LNCAP (cell line): ENCODE measurements around the gene KRT6B.

Experiments used
- CTCF ChIP-seq: fragments of 450-650 bp; IDR thresholded peaks from 2 replicates; pipeline ENCODE4 v1.5.1; 2017; ENCODE audit warnings: mild to moderate bottlenecking

KRT6B gene

GRCh38 chr12:52455821-52456220 lies 3.9 kb upstream of the KRT6B start:
- no peak for TF ChIP-seq CTCF

GRCh38 chr12:52454411-52455201 lies 2.7 kb upstream of the KRT6B start:
- TF ChIP-seq CTCF: no peak

- no peak for TF ChIP-seq CTCF
Observed at GRCh38 chr12:52448228-52448627, 3.7 kb downstream of the KRT6B start.

GRCh38 chr12:52446367-52447045 lies 5.4 kb downstream of the KRT6B start:
- TF ChIP-seq CTCF: no peak

GRCh38 chr12:52445876-52446275 lies 6.1 kb downstream of the KRT6B start:
- no peak for TF ChIP-seq CTCF

- no peak for TF ChIP-seq CTCF
Observed at GRCh38 chr12:52444647-52445595, 7.0 kb downstream of the KRT6B start.

- TF ChIP-seq CTCF: no peak
Observed at GRCh38 chr12:52443966-52444365, 8.0 kb downstream of the KRT6B start.
